OCI-LY7 (cell line): ENCODE data around the gene MDGA2. TPM values are rescaled to one million over a fixed set of nuclear protein-coding genes. Genes with fewer than 3 reads are reported as not detected.

Experiments used
- BruUV-seq: library from RNA; stranded (reverse); fragments of 400-500 nt; replicated peaks from 2 replicates; lab custom pipeline; 2021; lab: Mats Ljungman, UMichigan
- CTCF ChIA-PET: fragments of 300-600 bp; sonication (Branson Sonifier 250); formaldehyde crosslinking; loops from one replicate; lab custom pipeline; 2022; ENCODE audit warnings: antibody characterized with exemption; ENCODE audit not compliant: unreplicated experiment; lab: Charles Lee
- POLR2A ChIA-PET: fragments of 300-600 bp; sonication (Branson Sonifier 250); formaldehyde crosslinking; loops from one replicate; lab custom pipeline; 2022; ENCODE audit warnings: antibody characterized with exemption; lab: Charles Lee
- DNase-seq: peaks from one replicate; pipeline ENCODE4 v3.0.0-alpha.2; 2015; ENCODE audit warnings: low spot score
- H2AFZ ChIP-seq: fragments of 200-600 bp; sonication (generic), shearing (Covaris generic); 2 replicates; pipeline ENCODE4 v1.6.1; 2014; ENCODE audit warnings: mild to moderate bottlenecking, antibody characterized with exemption, low read length, moderate library complexity
- H3K27ac ChIP-seq: fragments of 200-600 bp; sonication (generic); 2 replicates; pipeline ENCODE4 v1.5.1; 2014; ENCODE audit warnings: mixed run types, low read depth, mild to moderate bottlenecking, moderate library complexity, low read length, inconsistent platforms; ENCODE audit not compliant: poor library complexity, severe bottlenecking
- H3K36me3 ChIP-seq: fragments of 200-600 bp; sonication (generic); 2 replicates; pipeline ENCODE4 v1.6.1; 2014; ENCODE audit warnings: mild to moderate bottlenecking, antibody characterized with exemption, low read length, moderate library complexity, mixed read lengths; ENCODE audit not compliant: insufficient read depth
- H3K4me1 ChIP-seq: fragments of 200-600 bp; sonication (generic); 2 replicates; pipeline ENCODE4 v1.5.1; 2014; ENCODE audit warnings: mild to moderate bottlenecking, low read length; ENCODE audit not compliant: insufficient read depth, poor library complexity, severe bottlenecking
- H3K4me2 ChIP-seq: fragments of 200-600 bp; sonication (generic); 2 replicates; pipeline ENCODE4 v1.6.1; 2014; ENCODE audit warnings: mild to moderate bottlenecking, low read length
- H3K4me3 ChIP-seq: fragments of 200-600 bp; sonication (generic); 2 replicates; pipeline ENCODE4 v1.5.1; 2014; ENCODE audit warnings: mild to moderate bottlenecking, low read depth, low read length; ENCODE audit not compliant: poor library complexity, severe bottlenecking
- H3K79me2 ChIP-seq: fragments of 200-600 bp; sonication (generic); 2 replicates; pipeline ENCODE4 v1.6.1; 2016; ENCODE audit warnings: low read depth, mild to moderate bottlenecking, low read length, moderate library complexity, mixed read lengths; ENCODE audit not compliant: insufficient read depth
- H3K9me2 ChIP-seq: fragments of 200-600 bp; sonication (generic); 2 replicates; pipeline ENCODE4 v1.6.1; 2016; ENCODE audit warnings: mild to moderate bottlenecking, low read length, mixed read lengths; ENCODE audit not compliant: insufficient read depth
- H3K9me3 ChIP-seq: fragments of 200-600 bp; sonication (generic); 2 replicates; pipeline ENCODE4 v1.6.1; 2014; ENCODE audit warnings: mild to moderate bottlenecking, mixed run types, low read length, mixed read lengths
- H4K20me1 ChIP-seq: fragments of 200-600 bp; sonication (generic); 2 replicates; pipeline ENCODE4 v1.6.1; 2014; ENCODE audit warnings: mild to moderate bottlenecking, antibody characterized with exemption, low read length, moderate library complexity, mixed read lengths; ENCODE audit not compliant: insufficient read depth
- EZH2phosphoT487 ChIP-seq: fragments of 200-600 bp; sonication (generic); IDR thresholded peaks from 2 replicates; pipeline ENCODE4 v1.6.1; 2018; ENCODE audit warnings: low read depth, borderline replicate concordance, mild to moderate bottlenecking, mixed run types, antibody characterized with exemption, low read length, moderate library complexity, mixed read lengths
- intact Hi-C: fragments of 100-400 bp; cut with micrococcal nuclease; formaldehyde crosslinking; loops from one replicate; pipeline ENCODE4 v1.10.0; 2022; ENCODE audit not compliant: unreplicated experiment
- total RNA-seq, 2 experiments: library from RNA; depleted of rRNA in 1 of 2; stranded (reverse); fragments of >200 nt in 1 of 2; shearing (Covaris generic) in 1 of 2; gene quantifications; 2 replicates each; pipeline ENCODE4 v1.2.3, GENCODE V29; 2014 to 2022
- TF ChIP-seq, protein P1 (sequence below): fragments of 200-600 bp; sonication (generic); conservative IDR thresholded peaks from 2 replicates; pipeline ENCODE4 v1.5.1; 2014; ENCODE audit warnings: mild to moderate bottlenecking, antibody characterized with exemption, low read length, moderate library complexity, mixed read lengths

MDGA2 gene
- total RNA-seq, 2 experiments from 2014 or later, result not detected

DNA sequence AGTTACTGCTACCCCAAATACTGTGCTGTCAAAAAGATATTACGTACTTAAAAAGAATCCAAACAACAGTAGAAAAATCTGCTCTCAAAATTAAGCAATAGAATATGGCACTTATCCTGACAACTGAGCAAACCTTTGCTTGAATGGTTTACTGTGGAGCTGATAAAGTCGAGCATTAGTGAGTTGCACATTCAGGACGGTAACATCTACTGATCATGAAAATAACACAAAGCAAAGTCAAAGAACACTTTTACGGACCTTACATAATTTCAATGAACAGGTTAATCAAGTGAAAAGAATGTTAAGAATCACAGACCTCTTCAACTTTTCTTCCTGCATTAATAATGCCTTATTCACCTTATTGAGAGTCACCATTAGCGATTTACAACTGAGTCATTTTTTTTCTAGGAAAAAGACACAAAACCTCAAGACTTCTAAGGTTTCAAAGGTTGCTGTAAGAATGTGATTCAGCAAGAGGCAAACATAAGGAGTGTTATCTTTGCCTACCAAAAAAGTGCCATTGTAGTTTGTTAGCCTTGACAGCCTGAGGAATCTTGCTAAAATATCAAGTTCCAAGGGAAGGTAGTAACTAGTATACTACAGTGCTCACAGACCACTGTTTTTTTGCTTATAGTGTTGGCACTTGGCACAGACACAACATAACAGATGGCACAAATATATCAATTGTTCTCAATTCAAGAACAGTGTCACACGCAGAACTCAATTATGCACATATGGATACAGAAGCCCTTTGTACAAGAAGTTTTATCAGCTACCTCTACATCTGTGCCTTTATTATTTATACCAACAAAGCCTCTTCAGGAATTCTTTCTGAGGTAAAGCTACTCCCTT lies 689.6 kb downstream of the MDGA2 start:
- TF ChIP-seq EZH2phosphoT487, result no peak
- TF ChIP-seq, protein P1, sequence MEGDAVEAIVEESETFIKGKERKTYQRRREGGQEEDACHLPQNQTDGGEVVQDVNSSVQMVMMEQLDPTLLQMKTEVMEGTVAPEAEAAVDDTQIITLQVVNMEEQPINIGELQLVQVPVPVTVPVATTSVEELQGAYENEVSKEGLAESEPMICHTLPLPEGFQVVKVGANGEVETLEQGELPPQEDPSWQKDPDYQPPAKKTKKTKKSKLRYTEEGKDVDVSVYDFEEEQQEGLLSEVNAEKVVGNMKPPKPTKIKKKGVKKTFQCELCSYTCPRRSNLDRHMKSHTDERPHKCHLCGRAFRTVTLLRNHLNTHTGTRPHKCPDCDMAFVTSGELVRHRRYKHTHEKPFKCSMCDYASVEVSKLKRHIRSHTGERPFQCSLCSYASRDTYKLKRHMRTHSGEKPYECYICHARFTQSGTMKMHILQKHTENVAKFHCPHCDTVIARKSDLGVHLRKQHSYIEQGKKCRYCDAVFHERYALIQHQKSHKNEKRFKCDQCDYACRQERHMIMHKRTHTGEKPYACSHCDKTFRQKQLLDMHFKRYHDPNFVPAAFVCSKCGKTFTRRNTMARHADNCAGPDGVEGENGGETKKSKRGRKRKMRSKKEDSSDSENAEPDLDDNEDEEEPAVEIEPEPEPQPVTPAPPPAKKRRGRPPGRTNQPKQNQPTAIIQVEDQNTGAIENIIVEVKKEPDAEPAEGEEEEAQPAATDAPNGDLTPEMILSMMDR, result no peak
- Histone ChIP-seq H4K20me1 (no peaks in the 10 kb centered on the region), H2AFZ (no peak overlapping the region), H3K9me2 (no peaks in the 10 kb centered on the region), H3K4me1 (no peaks in the 10 kb centered on the region), H3K4me2 (no peak overlapping the region), H3K9me3 (no peaks in the 10 kb centered on the region), H3K36me3 (no peaks in the 10 kb centered on the region), H3K27ac (no peak overlapping the region), H3K4me3 (no peak overlapping the region), H3K79me2 (no peaks in the 10 kb centered on the region)
- ChIA-PET CTCF (no interaction called here), POLR2A (no interaction called here)
- intact Hi-C loops, result no loop called here
- no peak for DNase-seq
- no TSS peak for BruUV-seq

DNA sequence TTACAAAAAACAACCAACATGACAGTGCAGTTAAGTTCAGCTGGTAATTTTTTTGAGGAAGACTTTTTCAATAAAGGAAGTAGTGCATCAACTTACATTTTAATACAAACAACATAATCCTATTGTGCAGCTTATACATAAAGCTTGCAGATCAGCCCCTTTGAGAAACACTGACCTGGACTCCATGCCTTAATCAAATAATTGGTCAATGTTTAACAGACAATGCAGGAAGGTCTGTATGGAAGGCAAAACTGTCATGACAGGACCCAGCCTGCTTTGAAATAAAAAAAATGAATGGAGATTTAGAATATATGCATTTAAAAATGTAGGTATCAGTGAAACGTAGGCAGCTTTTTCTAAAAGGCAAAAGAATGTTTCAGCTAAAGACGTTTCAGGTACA lies 702.1 kb downstream of the MDGA2 start:
- CTCF ChIA-PET, result no interaction called here
- BruUV-seq, result no TSS peak

More for the DNA sequence above, 702.1 kb downstream of the MDGA2 start:
- Histone ChIP-seq H2AFZ (no peak overlapping the region), H3K4me2 (no peak overlapping the region), H3K4me3 (no peak overlapping the region), H3K9me3 (no peaks in the 10 kb centered on the region), H3K36me3 (no peaks in the 10 kb centered on the region), H3K9me2 (no peaks in the 10 kb centered on the region), H3K79me2 (no peaks in the 10 kb centered on the region), H3K27ac (no peak overlapping the region), H3K4me1 (no peaks in the 10 kb centered on the region), H4K20me1 (no peaks in the 10 kb centered on the region)
- POLR2A ChIA-PET, result no interaction called here
- no peak for TF ChIP-seq EZH2phosphoT487
- TF ChIP-seq, protein P1, result no peak
- intact Hi-C loops, result no loop called here
- no peak for DNase-seq
